ENCODE measurements around the gene GAS7.

The GAS7 gene

GRCh38 chr17:9893411-9894012, 304.9 kb downstream of the GAS7 start:
- no peak for TF ChIP-seq CTCF (IDR thresholded peaks at IDR 0.05; ENCODE audit: low read depth, low read length, missing control alignments)
- DNase-seq, result no peak
- Histone ChIP-seq H3K36me3 (replicated peaks) (no peaks in the 10 kb centered on the region), H3K27ac (no peak overlapping the region), H3K4me3 (ENCODE audit: low read depth, low read length) (no peak overlapping the region), H3K27me3 (replicated peaks) (no peaks in the 10 kb centered on the region)
- in situ Hi-C loops (cut with HindIII; ENCODE audit: low pct_ligation_motif_present, low sequenced_read_pairs), result no loop called here

GRCh38 chr17:9890124-9890523, 308.3 kb downstream of the GAS7 start:
- Histone ChIP-seq H3K36me3 (replicated peaks) (no peaks in the 10 kb centered on the region), H3K4me3 (ENCODE audit: low read depth, low read length) (no peak overlapping the region), H3K27ac (no peak overlapping the region), H3K27me3 (replicated peaks) (no peaks in the 10 kb centered on the region)
- DNase-seq, result no peak
- in situ Hi-C loops (cut with HindIII; ENCODE audit: low pct_ligation_motif_present, low sequenced_read_pairs), result no loop called here
- peak; percentile 65 for TF ChIP-seq CTCF (IDR thresholded peaks at IDR 0.05; ENCODE audit: low read depth, low read length, missing control alignments)

DNA sequence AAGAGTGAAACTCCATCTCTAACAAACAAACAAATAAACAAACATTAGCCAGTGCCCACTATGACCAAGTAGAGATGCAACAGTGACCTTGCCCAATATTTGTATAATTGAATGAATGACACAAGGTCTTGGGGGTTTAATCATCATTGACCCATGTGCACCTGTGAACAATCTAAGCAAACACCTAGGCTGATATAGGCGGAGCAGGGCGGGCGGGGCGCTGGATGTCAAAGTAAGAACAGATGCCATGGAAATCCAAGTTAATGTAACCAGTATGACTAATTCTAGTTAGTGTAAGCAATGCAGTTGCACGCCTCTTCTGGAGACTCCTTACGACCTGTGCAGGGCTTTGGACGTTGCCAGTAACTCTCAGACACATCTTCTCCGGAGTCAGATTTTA, 310.9 kb downstream of the GAS7 start:
- Histone ChIP-seq H3K4me3 (ENCODE audit: low read depth, low read length) (no peak overlapping the region), H3K36me3 (replicated peaks) (no peaks in the 10 kb centered on the region), H3K27ac (no peak overlapping the region), H3K27me3 (replicated peaks) (no peaks in the 10 kb centered on the region)
- TF ChIP-seq CTCF (IDR thresholded peaks at IDR 0.05; ENCODE audit: low read depth, low read length, missing control alignments), result no peak
- in situ Hi-C loops (cut with HindIII; ENCODE audit: low pct_ligation_motif_present, low sequenced_read_pairs), result no loop called here
- no peak for DNase-seq

- H3K27me3 ChIP-seq (replicated peaks), result no peaks in the 10 kb centered on the region
- H3K27ac ChIP-seq, result no peak overlapping the region
- H3K4me3 ChIP-seq (ENCODE audit: low read depth, low read length), result no peak overlapping the region
- TF ChIP-seq CTCF (IDR thresholded peaks at IDR 0.05; ENCODE audit: low read depth, low read length, missing control alignments), result no peak
- in situ Hi-C loops (cut with HindIII; ENCODE audit: low pct_ligation_motif_present, low sequenced_read_pairs), result no loop called here
- DNase-seq, result no peak
- H3K36me3 ChIP-seq (replicated peaks), result no peaks in the 10 kb centered on the region
Measured at GRCh38 chr17:9886141-9886930, 312.1 kb downstream of the GAS7 start.

DNA sequence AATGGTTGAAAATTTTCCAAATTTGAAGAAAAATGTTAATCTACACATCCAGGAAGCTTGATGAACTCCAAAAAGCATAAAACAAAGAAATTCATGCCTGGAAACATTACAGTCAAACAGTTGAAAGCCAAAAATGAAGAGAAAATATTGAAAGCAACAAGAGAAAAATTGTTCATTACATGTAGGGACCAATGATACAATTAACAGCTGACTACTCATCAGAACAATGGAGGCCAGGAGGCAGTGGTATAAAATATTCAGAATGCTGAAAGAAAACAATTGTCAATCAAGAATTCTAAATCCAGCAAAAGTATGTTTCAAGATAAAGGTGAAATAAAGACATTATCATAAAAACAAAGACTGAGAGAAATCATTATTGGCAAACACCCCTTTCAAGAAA, 315.0 kb downstream of the GAS7 start:
- H3K27me3 ChIP-seq (replicated peaks), result no peaks in the 10 kb centered on the region
- H3K36me3 ChIP-seq (replicated peaks), result no peaks in the 10 kb centered on the region
- TF ChIP-seq CTCF (IDR thresholded peaks at IDR 0.05; ENCODE audit: low read depth, low read length, missing control alignments), result no peak
- in situ Hi-C loops (cut with HindIII; ENCODE audit: low pct_ligation_motif_present, low sequenced_read_pairs), result no loop called here
- no peak overlapping the region for H3K27ac ChIP-seq
- no peak for DNase-seq
- H3K4me3 ChIP-seq (ENCODE audit: low read depth, low read length), result no peak overlapping the region

Measured in brain microvascular endothelial cell (primary cell).